GM18507 (cell line): ENCODE results near the gene MARCHF2.
"Not testable (repeated sequence)": the region's sequence is repeated elsewhere in the genome, so short reads cannot be mapped to it uniquely, and the experiment has no call there.

ENCODE experiments used
- DNase-seq: peaks from one replicate; pipeline ENCODE4 v3.0.0; 2011; ENCODE audit warnings: low read depth; ENCODE audit not compliant: insufficient read length; ENCODE audit errors: extremely low spot score
- FAIRE-seq: peaks from 2 replicates; lab custom pipeline; 2011; peaks lifted over from hg19 to GRCh38; lab: Jason Lieb, UNC

Gene MARCHF2

GRCh38 chr19:8403098-8403819 lies 9.8 kb upstream of the MARCHF2 start:
- FAIRE-seq (no peak), DNase-seq (no peak)

DNA sequence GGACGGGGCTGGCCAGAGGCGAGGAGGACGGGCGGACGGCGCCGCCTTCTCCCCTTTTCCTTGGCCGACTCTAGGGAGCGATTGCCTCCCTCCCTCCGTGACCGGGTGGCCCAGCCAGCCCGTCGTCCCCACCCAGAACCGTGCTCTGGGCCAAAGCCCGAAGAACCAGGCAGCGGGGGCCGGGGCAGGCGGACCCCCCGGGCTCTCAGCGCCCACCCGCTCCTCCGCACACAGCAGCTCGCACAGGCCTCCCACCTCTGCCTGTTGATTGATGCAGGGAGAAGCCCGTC lies 9.3 kb upstream of the MARCHF2 start:
- FAIRE-seq: no peak
- no peak for DNase-seq

DNA sequence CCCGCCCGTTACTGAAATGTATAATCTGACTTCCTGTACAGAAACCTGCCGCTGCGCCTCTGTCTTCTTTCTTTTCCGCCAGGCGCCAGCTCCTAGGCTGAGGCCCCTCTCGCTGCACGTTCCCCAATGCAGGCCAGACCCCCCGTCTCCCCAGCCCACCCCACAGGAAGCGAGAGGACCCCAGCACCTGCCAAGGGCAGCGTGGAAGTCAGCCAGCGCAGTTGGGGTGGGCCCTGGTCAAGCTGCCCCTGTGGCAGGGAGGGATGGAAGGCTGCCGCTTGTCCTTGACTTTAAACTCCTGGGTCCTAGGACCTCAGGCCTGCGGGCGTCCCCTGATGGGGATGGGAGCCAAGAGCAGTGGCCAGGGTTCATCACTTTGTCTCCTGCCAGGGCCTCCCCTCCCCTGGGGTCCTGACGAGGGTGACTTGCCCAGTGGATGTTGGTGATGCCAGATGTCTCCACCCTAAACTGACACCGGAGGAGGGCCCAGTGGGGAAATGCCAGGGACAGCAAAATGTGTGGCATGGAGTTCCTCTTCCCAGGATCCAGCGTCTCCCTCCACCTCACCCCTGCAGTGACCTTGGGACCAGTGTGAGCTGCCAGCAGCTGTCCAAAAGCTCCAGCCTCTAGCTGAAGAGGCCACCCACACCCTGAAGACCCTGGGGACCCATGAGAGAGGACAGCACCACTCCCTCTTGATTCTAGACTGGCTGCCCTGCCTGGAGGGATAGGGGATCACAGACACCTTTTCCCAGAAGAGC lies 8.5 kb upstream of the MARCHF2 start:
- FAIRE-seq: no peak

GRCh38 chr19:8410718-8411117 lies 2.4 kb upstream of the MARCHF2 start:
- not testable (repeated sequence) for DNase-seq, FAIRE-seq

More for the DNA sequence above, 8.5 kb upstream of the MARCHF2 start:
- DNase-seq: no peak

DNA sequence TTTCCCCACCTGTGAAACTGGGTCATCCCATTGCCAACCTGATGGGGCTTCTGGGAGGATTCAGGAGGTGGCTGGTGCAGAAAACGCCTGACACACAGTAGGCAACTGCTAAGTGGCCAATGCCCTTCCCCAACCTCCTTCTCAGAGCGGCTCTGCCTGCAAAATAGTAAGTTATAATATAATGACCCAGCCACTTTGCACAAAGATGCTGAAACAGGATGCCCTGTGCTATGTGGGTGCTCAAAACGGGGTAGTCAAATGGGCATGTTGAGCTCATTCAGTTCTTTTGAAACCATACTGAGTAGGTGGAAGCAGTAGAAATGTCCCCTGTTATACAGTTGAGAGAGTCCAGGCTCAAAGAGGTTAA lies 507 bp downstream of the MARCHF2 start:
- no peak for FAIRE-seq
- no peak for DNase-seq

GRCh38 chr19:8416796-8417195 lies 3.7 kb downstream of the MARCHF2 start:
- DNase-seq (no peak), FAIRE-seq (no peak)

DNA sequence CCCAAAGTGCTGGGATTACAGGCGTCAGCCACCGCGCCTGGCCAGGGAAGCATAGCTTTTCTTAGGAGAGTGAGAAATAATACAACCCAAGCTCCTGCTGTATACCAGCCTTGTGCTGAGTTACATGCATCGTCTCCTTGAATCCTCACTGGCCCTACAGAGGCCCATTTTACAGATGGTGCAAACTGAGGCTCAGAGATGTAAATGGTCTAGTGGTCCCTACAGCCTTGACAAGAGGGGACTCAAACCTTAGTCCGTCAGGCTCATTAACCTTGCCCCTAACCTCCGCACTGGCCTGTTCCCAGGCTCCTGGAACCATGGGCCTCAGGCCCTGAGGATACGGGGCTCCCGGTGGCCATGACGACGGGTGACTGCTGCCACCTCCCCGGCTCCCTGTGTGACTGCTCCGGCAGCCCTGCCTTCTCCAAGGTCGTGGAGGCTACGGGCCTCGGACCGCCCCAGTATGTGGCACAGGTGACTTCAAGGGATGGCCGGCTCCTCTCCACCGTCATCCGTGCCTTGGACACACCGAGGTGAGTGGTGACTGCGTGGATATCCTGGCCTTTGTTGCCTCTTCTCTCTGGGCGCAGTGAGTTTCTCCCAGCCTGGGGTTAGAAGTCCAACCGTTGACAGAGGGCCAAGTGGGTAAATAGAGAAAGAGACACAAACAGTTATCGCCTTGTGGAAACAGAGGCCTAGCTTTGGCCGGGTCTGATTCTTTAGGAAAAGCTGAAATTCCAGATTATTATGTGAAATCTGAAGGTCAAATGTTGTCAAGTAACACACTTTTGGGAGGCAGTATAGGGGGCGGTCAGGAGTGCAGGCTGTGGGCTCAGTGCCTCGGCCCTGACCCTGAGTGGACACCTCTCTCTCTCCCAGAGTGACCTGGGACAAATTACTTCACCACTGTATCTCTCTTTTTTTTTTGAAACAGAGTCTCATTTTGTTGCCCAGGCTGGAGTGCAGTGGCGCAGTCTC lies 8.7 kb downstream of the MARCHF2 start:
- no peak for DNase-seq
- FAIRE-seq: no peak

GRCh38 chr19:8423817-8424223 lies 10.7 kb downstream of the MARCHF2 start:
- DNase-seq (no peak), FAIRE-seq (no peak)

- not testable (repeated sequence) for FAIRE-seq, DNase-seq
Observed at GRCh38 chr19:8425331-8425730, 12.2 kb downstream of the MARCHF2 start.

- FAIRE-seq (no peak), DNase-seq (no peak)
Observed at GRCh38 chr19:8426283-8426682, 13.2 kb downstream of the MARCHF2 start.

GRCh38 chr19:8429044-8429443 lies 15.9 kb downstream of the MARCHF2 start:
- no peak for FAIRE-seq
- no peak for DNase-seq

- DNase-seq (no peak), FAIRE-seq (no peak)
Observed at GRCh38 chr19:8429826-8430225, 16.7 kb downstream of the MARCHF2 start.

- no peak for DNase-seq
- no peak for FAIRE-seq
Observed at GRCh38 chr19:8430650-8431049, 17.5 kb downstream of the MARCHF2 start.

GRCh38 chr19:8438236-8438635 lies 25.1 kb downstream of the MARCHF2 start:
- no peak for FAIRE-seq
- no peak for DNase-seq

DNA sequence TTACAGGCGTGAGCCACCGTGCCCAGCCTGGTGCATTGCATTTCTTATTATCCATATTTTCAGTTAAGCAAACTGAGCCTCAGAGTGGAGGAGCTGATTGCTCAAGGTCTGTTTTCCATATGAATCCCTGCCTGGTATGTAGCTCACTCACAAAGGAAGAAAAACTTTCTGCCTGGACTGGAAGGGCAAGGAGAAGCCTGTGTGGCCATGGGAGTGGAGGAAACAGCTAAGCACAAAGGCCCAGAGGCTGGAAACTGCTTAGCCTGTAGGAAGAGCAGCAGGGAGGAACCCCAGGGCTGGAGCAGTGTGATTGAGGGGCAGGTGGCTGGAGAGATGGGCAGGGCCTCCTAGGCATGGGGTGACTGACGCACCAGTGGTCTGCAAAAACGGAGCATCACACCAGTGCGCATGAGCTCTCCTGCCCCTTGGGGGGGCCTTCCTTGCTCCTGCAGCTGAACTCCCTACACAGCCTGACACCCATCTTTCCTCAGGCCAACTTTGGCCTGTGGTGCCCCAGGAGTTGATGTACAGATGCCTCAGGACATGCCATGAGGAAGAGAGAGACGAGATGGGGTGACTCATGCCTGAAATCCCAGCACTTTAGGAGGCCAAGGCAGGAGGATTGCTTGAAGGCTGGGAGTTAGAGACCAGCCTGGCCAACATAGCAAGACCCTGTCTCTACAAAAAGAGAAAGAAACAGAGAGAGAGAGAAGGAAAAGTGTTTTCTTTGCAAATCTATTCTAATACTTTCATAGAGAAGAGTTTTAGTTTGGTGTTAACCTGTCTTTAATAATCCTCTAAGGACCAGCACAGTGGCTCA lies 28.8 kb downstream of the MARCHF2 start:
- no peak for FAIRE-seq
- no peak for DNase-seq

- not testable (repeated sequence) for FAIRE-seq, DNase-seq
Observed at GRCh38 chr19:8444140-8444676, 31.1 kb downstream of the MARCHF2 start.

GRCh38 chr19:8444677-8445487 lies 31.8 kb downstream of the MARCHF2 start, which contains the start of gene HNRNPM:
HNRNPM (plus strand) TSS chr19:8444975; CDS start chr19:8444999, 24 bp downstream.
- DNase-seq (peak; percentile 99), FAIRE-seq (peak; percentile 99)

DNA sequence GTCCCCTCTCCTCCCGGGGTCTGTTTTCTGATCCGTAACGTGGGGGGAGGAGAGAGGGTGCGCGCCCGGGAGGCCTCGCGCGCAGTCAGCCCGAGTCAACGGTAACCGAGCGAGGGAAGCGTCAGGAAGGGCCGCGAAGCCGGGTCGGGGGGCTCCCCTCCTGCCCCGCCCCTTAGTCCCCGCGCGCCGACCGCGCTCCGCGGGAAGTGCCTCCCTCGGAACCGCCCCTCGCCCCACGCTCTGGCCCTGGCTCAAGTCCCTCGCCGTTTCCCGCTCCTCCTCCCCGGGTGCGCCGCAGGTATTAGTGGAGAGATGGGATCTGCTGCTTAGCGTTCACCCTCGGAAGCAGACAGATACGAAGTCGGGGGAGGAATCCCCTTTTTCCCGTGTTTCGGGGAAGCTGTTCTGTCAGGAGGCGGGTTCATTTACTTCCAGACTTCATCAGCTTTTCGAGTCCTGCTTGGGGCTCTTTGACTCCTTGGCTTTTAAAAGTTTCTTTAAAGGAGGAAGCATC lies 32.4 kb downstream of the MARCHF2 start:
- no peak for DNase-seq
- FAIRE-seq: peak; percentile 18
